GM23248 (cell line): ENCODE measurements around the gene ULK4. TPM values are rescaled to one million over a fixed set of nuclear protein-coding genes. Genes with fewer than 3 reads are reported as not detected.

Experiments used
- DNase-seq: peaks from one replicate; pipeline ENCODE4 v3.0.0-alpha.2; 2015
- H2AFZ ChIP-seq: fragments of 200-600 bp; sonication (generic); 2 replicates; pipeline ENCODE4 v1.6.1; 2016; ENCODE audit warnings: antibody characterized with exemption
- H3F3A ChIP-seq: fragments of 200-600 bp; sonication (generic); 2 replicates; pipeline ENCODE4 v1.6.1; 2016; ENCODE audit warnings: mild to moderate bottlenecking, antibody characterized with exemption, mixed run types; ENCODE audit not compliant: insufficient read depth
- H3K27ac ChIP-seq: fragments of 200-600 bp; sonication (generic); 2 replicates; pipeline ENCODE4 v1.5.1; 2016; ENCODE audit warnings: mild to moderate bottlenecking
- H3K27me3 ChIP-seq: fragments of 200-600 bp; sonication (generic); replicated peaks from 2 replicates; pipeline ENCODE4 v1.6.1; 2016; ENCODE audit warnings: mild to moderate bottlenecking; ENCODE audit not compliant: insufficient read depth
- H3K36me3 ChIP-seq: fragments of 200-600 bp; sonication (generic); 2 replicates; pipeline ENCODE4 v1.6.1; 2016; ENCODE audit warnings: low read depth, mild to moderate bottlenecking
- H3K4me1 ChIP-seq: fragments of 200-600 bp; sonication (generic); 2 replicates; pipeline ENCODE4 v1.6.1; 2016; ENCODE audit warnings: mild to moderate bottlenecking; ENCODE audit not compliant: insufficient read depth
- H3K4me2 ChIP-seq: fragments of 200-600 bp; sonication (generic); one replicate; pipeline ENCODE4 v1.6.1; 2016; ENCODE audit warnings: mild to moderate bottlenecking; ENCODE audit not compliant: unreplicated experiment
- H3K4me3 ChIP-seq: fragments of 200-600 bp; sonication (generic); 2 replicates; pipeline ENCODE4 v1.5.1; 2016; ENCODE audit warnings: mild to moderate bottlenecking
- H3K79me2 ChIP-seq: fragments of 200-600 bp; sonication (generic); 2 replicates; pipeline ENCODE4 v1.6.1; 2016; ENCODE audit warnings: mild to moderate bottlenecking; ENCODE audit not compliant: insufficient read depth
- H3K9ac ChIP-seq: fragments of 200-600 bp; sonication (generic); 2 replicates; pipeline ENCODE4 v1.6.1; 2016; ENCODE audit warnings: mild to moderate bottlenecking
- H3K9me2 ChIP-seq: fragments of 200-600 bp; sonication (generic); 2 replicates; pipeline ENCODE4 v1.6.1; 2016; ENCODE audit warnings: mixed run types, mild to moderate bottlenecking, moderate library complexity; ENCODE audit not compliant: insufficient read depth
- H3K9me3 ChIP-seq: fragments of 200-600 bp; sonication (generic); one replicate; pipeline ENCODE4 v1.6.1; 2017; ENCODE audit warnings: low read depth
- H4K20me1 ChIP-seq: fragments of 200-600 bp; sonication (generic); 2 replicates; pipeline ENCODE4 v1.6.0; 2016; ENCODE audit not compliant: insufficient read depth
- EZH2 ChIP-seq: fragments of 200-600 bp; sonication (generic); IDR thresholded peaks from 2 replicates; pipeline ENCODE4 v1.6.1; 2018; ENCODE audit warnings: antibody characterized with exemption, mild to moderate bottlenecking; ENCODE audit not compliant: insufficient read depth, poor library complexity, severe bottlenecking
- EZH2phosphoT487 ChIP-seq: fragments of 200-600 bp; sonication (generic); IDR thresholded peaks from 2 replicates; pipeline ENCODE4 v1.6.1; 2018; ENCODE audit warnings: antibody characterized with exemption, moderate library complexity, mild to moderate bottlenecking, low read depth; ENCODE audit not compliant: insufficient read depth
- WGBS, 2 experiments: methylation state at CpG; one replicate each; pipeline ENCODE4 v1.1.6; 2015 to 2017; ENCODE audit warnings: low lambda C conversion rate in 2 of 2, low coverage in 1 of 2; ENCODE audit errors: missing lambda C conversion rate in 2 of 2; 5-methylcytosine and 5-hydroxymethylcytosine counted together
- in situ Hi-C: fragments of 300-500 bp; cut with MboI; formaldehyde crosslinking; loops from 2 replicates; pipeline ENCODE4 v1.15.0; 2020
- polyA plus RNA-seq: library from polyadenylated mRNA; unstranded; fragments of >200 nt; fragmentation: Nextera tagmentation; extraction: Ambion mirVana; gene quantifications from 2 replicates; pipeline ENCODE4 v1.2.1, GENCODE V29; 2016
- total RNA-seq: library from RNA; depleted of rRNA; stranded (reverse); fragments of >200 nt; shearing (Covaris generic); gene quantifications from 2 replicates; pipeline ENCODE4 v1.2.3, GENCODE V29; 2014

Gene ULK4
- total and polyA plus RNA-seq, 2 experiments from 2014 or later: 3.5 to 20.3 TPM

- no peaks in the 10 kb centered on the region for H3K27me3 ChIP-seq
- H4K20me1 ChIP-seq: peaks cover 4% of the 10 kb centered on the region; the same call in 1 of the 2 replicates
- DNase-seq: peak; percentile 64
- in situ Hi-C loops: no loop called here
- peaks cover 67% of the 10 kb centered on the region for H3K79me2 ChIP-seq
- no peak overlapping the region for H3K4me3 ChIP-seq
- no peaks in the 10 kb centered on the region for H3K9me2 ChIP-seq
- TF ChIP-seq EZH2phosphoT487: no peak
- WGBS, 2 experiments: 47 to 52% methylated on average over 6 of the region's 6 CpGs
- no peak overlapping the region for H3K4me2 ChIP-seq
- no peaks in the 10 kb centered on the region for H3K9me3 ChIP-seq
- H2AFZ ChIP-seq: no peak overlapping the region
- peaks cover 73% of the 10 kb centered on the region for H3K36me3 ChIP-seq
- peaks cover 21% of the 10 kb centered on the region for H3K4me1 ChIP-seq
- H3F3A ChIP-seq: peaks cover 28% of the 10 kb centered on the region
- no peak overlapping the region for H3K27ac ChIP-seq
- H3K9ac ChIP-seq: no peak overlapping the region
These were observed 726.8 kb downstream of the ULK4 start for GRCh38 chr3:41234823-41235721.

GRCh38 chr3:41224120-41224806, 737.6 kb downstream of the ULK4 start:
- Histone ChIP-seq H3K27me3 (no peaks in the 10 kb centered on the region), H3K4me2 (peak overlapping the region; percentile 34), H3K9me3 (no peaks in the 10 kb centered on the region), H3K79me2 (peaks cover 99% of the 10 kb centered on the region), H3K9ac (no peak overlapping the region), H2AFZ (no peak overlapping the region), H3F3A (peaks cover 18% of the 10 kb centered on the region; the same call in 1 of the 2 replicates), H3K4me1 (peaks cover 21% of the 10 kb centered on the region), H3K9me2 (no peaks in the 10 kb centered on the region), H3K4me3 (no peak overlapping the region), H4K20me1 (peaks cover 44% of the 10 kb centered on the region), H3K27ac (peak overlapping the region; percentile 48), H3K36me3 (peaks cover 41% of the 10 kb centered on the region)
- peak; percentile 93 for DNase-seq
- in situ Hi-C loops: no loop called here
- TF ChIP-seq EZH2: no peak
- no peak for TF ChIP-seq EZH2phosphoT487
- 80 to 82% methylated on average over 3 of the region's 3 CpGs for WGBS, 2 experiments

- no peaks in the 10 kb centered on the region for H3K27me3 ChIP-seq
- no peak overlapping the region for H2AFZ ChIP-seq
- H3K4me1 ChIP-seq: peaks cover 25% of the 10 kb centered on the region
- TF ChIP-seq EZH2phosphoT487 (no peak), EZH2 (no peak)
- H3K79me2 ChIP-seq: peaks cover 99% of the 10 kb centered on the region
- no peaks in the 10 kb centered on the region for H3K9me3 ChIP-seq
- peaks cover 18% of the 10 kb centered on the region; the same call in 1 of the 2 replicates for H3F3A ChIP-seq
- no peaks in the 10 kb centered on the region for H3K9me2 ChIP-seq
- no peak overlapping the region for H3K9ac ChIP-seq
- WGBS, 2 experiments: 95 to 97% methylated on average over 2 of the region's 2 CpGs
- DNase-seq: no peak
- H3K27ac ChIP-seq: peak overlapping the region; percentile 48; the same call in 1 of the 2 replicates
- peaks cover 49% of the 10 kb centered on the region for H4K20me1 ChIP-seq
- no peak overlapping the region for H3K4me3 ChIP-seq
- peak overlapping the region; percentile 34 for H3K4me2 ChIP-seq
- peaks cover 41% of the 10 kb centered on the region for H3K36me3 ChIP-seq
- in situ Hi-C loops: no loop called here
These were observed 738.2 kb downstream of the ULK4 start for GRCh38 chr3:41223691-41224090.

GRCh38 chr3:41223078-41223477, 738.8 kb downstream of the ULK4 start:
- peaks cover 37% of the 10 kb centered on the region for H3K36me3 ChIP-seq

More at GRCh38 chr3:41223078-41223477, 738.8 kb downstream of the ULK4 start:
- peaks cover 52% of the 10 kb centered on the region for H4K20me1 ChIP-seq
- WGBS, 2 experiments: 97% methylated on average over 2 of the region's 2 CpGs
- no peak overlapping the region for H3K9ac ChIP-seq
- no peaks in the 10 kb centered on the region for H3K9me2 ChIP-seq
- no peak overlapping the region for H2AFZ ChIP-seq
- no peak overlapping the region for H3K4me3 ChIP-seq
- H3F3A ChIP-seq: peaks cover 18% of the 10 kb centered on the region; the same call in 1 of the 2 replicates
- H3K27ac ChIP-seq: no peak overlapping the region
- no peak overlapping the region for H3K4me2 ChIP-seq
- H3K79me2 ChIP-seq: peaks cover 99% of the 10 kb centered on the region
- in situ Hi-C loops: no loop called here
- no peaks in the 10 kb centered on the region for H3K27me3 ChIP-seq
- TF ChIP-seq EZH2 (no peak), EZH2phosphoT487 (no peak)
- no peak for DNase-seq
- no peaks in the 10 kb centered on the region for H3K9me3 ChIP-seq
- H3K4me1 ChIP-seq: peaks cover 26% of the 10 kb centered on the region
